ENCODE results near the gene C5orf47.

DNA sequence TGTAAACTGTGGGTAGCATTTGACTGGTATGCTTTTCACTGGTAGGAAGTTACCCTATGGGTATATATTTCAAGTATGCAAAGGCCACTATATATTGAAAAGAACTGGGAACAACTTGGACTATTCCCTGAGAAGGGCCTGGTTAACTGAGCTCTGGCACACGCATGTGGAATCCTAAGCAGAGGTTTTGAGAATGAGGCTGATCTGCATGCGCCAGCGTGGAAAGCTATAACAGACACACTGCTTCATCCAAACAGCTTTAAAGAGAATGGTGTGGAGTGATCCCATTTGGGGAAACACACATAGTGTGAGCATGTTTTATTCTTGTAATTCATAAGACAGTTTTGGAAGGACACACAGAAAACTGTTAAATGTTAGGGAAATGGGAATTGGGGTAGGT is 64.9 kb downstream of the C5orf47 start:
- TF ChIP-seq CTCF (IDR thresholded peaks at IDR 0.05) (no peak), POLR2A (IDR thresholded peaks at IDR 0.05) (no peak), EP300 (IDR thresholded peaks at IDR 0.05; ENCODE audit: low read depth) (no peak), POLR2AphosphoS5 (IDR thresholded peaks at IDR 0.05) (no peak)

Data from transverse colon (tissue), 4 donors.